A673 (cell line): ENCODE data around the gene RTP4.

Experiments
- EZH2 ChIP-seq: fragments of 200-600 bp; sonication (generic); IDR thresholded peaks from 2 replicates; pipeline ENCODE4 v1.6.1; 2017; ENCODE audit warnings: borderline replicate concordance, low read depth, mild to moderate bottlenecking, mixed read lengths, antibody characterized with exemption, low read length; ENCODE audit not compliant: poor library complexity, severe bottlenecking
- TF ChIP-seq, protein P1 (sequence below): fragments of 300-800, 200-600 bp; sonication (generic); conservative IDR thresholded peaks from 2 replicates; pipeline ENCODE4 v1.5.1; 2017; ENCODE audit warnings: low read depth, mild to moderate bottlenecking, antibody characterized with exemption, low read length, moderate library complexity, mixed read lengths

- TF ChIP-seq EZH2, result no peak
- TF ChIP-seq, protein P1, sequence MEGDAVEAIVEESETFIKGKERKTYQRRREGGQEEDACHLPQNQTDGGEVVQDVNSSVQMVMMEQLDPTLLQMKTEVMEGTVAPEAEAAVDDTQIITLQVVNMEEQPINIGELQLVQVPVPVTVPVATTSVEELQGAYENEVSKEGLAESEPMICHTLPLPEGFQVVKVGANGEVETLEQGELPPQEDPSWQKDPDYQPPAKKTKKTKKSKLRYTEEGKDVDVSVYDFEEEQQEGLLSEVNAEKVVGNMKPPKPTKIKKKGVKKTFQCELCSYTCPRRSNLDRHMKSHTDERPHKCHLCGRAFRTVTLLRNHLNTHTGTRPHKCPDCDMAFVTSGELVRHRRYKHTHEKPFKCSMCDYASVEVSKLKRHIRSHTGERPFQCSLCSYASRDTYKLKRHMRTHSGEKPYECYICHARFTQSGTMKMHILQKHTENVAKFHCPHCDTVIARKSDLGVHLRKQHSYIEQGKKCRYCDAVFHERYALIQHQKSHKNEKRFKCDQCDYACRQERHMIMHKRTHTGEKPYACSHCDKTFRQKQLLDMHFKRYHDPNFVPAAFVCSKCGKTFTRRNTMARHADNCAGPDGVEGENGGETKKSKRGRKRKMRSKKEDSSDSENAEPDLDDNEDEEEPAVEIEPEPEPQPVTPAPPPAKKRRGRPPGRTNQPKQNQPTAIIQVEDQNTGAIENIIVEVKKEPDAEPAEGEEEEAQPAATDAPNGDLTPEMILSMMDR, result no peak
These were observed 33.7 kb downstream of the RTP4 start for GRCh38 chr3:187401856-187402255.
